Cardiac septum (tissue), 1 donor: ENCODE data around the gene ELF5. TPM values are rescaled to one million over a fixed set of nuclear protein-coding genes. Genes with fewer than 3 reads are reported as not detected.

Experiments
- DNase-seq: peaks from one replicate; pipeline ENCODE4 v3.0.0-alpha.2; 2020; ENCODE audit warnings: low spot score
- intact Hi-C: fragments of 100-400 bp; cut with DNase I; formaldehyde crosslinking; loops from one replicate; pipeline ENCODE4 v1.14.0; 2022
- total RNA-seq: library from RNA; stranded (reverse); fragmentation: NEBNext Ultra II Directional; extraction: Animal tissue kit (Norgen Biotek cat#: 25700); gene quantifications from one replicate; pipeline ENCODE4 v1.2.1, GENCODE V29; 2021
- donor health status: DM: no; HTN: no; CAD: no.

ELF5 gene
- total RNA-seq, 1 donor from 2014 or later, result not detected

DNA sequence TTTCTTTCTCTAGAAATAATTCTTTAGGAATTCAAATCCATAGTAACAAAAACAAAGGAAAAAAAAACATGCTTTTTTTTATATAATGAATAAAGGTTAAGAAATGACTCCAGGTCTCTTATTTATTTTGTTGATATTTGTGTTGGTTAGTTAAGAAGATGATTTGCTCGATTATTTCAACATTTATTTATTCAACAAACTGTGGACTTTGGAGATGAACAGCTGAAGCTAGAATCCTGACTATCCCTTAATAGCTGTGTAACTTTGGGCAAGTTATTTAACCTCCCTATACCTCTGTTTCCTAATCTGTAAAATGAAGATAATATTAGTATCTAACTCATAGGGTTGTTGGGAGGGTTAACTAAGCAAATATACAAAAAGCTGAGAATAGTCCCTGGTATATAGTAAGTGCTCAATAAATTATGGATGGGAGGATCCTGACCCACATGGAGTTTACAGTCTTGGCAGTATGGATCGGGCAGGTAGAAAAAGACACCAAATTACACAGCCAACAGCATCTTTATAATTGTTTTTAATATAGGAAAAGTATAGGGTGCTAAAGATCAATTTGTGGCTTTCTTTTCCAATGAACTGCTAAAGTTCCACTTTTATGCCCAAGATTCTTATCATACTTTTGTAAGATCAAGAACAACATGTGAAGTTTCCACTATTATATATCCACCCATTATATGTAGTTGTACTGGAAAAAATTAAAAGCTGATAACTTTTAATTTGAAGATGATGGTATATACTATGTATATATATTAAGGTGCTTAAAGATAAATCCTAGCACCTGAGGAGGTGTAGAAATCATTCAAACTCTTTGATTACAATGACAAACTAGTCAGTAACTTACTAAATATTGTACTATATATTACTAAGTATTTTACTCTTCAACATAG lies 76.1 kb downstream of the ELF5 start:
- DNase-seq, result no peak
- intact Hi-C loops, result no loop called here

DNA sequence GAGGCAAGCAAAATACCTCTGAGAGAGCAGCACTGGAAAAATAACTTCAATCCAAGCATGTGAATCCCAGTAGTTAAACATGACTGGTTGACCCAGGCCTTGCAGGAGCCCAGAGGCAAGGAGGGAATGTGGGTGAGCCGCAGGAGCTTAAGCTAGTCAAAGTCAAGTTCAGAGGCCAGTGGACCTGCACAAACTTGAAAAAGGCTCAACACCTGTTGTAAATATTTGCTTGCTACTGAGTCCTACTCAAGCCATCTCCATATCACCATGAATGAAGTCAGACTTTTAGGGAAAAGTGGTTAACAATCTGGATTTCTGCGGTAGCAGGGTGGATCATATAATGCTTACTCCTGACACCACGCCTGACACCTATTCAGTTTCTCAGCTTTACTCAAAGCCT lies 79.7 kb downstream of the ELF5 start:
- no peak for DNase-seq
- intact Hi-C loops, result no loop called here

DNA sequence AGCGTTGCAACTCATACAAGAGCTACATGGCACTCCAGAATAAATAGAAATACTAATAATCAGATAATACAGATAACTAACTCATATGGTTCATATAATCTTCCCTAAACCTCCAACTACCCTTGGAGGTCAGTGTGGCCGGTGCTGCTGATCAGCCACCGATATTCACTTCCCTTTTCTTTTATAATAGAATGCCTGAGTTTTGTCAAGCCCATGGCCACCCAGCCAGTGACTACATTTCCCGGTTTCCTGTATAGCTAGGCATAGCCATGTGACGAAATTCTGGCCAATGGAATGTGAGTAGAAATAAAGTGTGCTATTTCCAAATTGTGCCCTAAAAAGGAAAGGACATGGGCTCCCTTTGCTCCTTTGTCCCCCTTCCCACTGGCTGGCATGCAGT lies 80.8 kb downstream of the ELF5 start:
- DNase-seq, result no peak
- intact Hi-C loops, result no loop called here

DNA sequence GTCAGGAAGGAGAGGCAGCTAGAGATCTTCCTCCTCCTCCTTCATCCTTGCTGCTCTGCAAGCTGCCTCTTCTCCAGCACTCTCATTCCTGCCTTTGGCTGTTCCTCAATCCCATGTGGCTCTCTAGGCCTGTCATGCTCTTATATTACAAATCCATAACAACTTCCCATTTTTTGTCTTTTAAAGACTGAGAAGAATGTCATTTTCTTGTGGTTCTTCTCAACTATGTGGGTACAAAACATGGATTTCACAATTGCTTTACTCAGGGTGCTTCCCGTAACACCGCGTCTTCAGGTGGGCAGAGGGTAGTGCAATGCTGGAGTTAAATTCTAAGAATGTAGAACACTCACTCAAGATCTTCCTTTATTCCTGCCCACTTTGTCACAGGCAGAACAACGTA lies 81.6 kb downstream of the ELF5 start:
- no peak for DNase-seq
- intact Hi-C loops, result no loop called here

Other genes with a start within 250 kb of the ELF5 start
- 27.9 TPM for gene ABTB2, start 155.8 kb downstream of the ELF5 start, total RNA-seq
- 47.6 TPM for gene CAT, start 74.9 kb downstream of the ELF5 start, total RNA-seq
- 0.08 TPM for gene EHF, start 107.3 kb upstream of the ELF5 start, total RNA-seq